Astrocyte (in vitro differentiated cells and primary cell): ENCODE results near the gene MED27.

Experiments used
- EZH2 ChIP-seq: IDR thresholded peaks from 2 replicates; pipeline ENCODE4 v1.6.1; 2012; ENCODE audit warnings: mild to moderate bottlenecking, low read length, inconsistent platforms; ENCODE audit not compliant: insufficient read depth
- TF ChIP-seq, protein P1 (sequence below): IDR thresholded peaks from 2 replicates; pipeline ENCODE4 v1.5.1; 2011; ENCODE audit warnings: low read depth, mild to moderate bottlenecking, inconsistent platforms, low read length, moderate library complexity; ENCODE audit not compliant: insufficient read depth

DNA sequence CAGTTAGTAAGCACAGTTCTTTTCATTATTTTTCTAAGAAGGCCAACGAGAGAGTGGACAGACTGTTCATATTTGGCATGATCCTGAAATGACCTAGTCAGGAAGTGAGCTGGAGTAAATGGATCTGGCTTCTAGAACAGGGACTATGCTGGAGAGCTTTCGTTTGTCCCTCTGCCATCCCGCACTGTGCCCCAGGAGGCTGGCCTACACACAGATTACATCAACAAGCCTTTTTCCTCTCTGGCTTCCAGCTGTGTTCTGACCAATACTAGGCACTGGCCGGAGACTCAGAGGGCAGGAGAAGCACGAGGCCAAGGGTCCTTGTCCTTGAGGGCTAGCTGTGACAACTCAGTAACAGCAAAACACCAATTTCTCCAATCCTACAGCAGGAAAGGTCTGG is 127.8 kb downstream of the MED27 start:
- TF ChIP-seq, protein P1, sequence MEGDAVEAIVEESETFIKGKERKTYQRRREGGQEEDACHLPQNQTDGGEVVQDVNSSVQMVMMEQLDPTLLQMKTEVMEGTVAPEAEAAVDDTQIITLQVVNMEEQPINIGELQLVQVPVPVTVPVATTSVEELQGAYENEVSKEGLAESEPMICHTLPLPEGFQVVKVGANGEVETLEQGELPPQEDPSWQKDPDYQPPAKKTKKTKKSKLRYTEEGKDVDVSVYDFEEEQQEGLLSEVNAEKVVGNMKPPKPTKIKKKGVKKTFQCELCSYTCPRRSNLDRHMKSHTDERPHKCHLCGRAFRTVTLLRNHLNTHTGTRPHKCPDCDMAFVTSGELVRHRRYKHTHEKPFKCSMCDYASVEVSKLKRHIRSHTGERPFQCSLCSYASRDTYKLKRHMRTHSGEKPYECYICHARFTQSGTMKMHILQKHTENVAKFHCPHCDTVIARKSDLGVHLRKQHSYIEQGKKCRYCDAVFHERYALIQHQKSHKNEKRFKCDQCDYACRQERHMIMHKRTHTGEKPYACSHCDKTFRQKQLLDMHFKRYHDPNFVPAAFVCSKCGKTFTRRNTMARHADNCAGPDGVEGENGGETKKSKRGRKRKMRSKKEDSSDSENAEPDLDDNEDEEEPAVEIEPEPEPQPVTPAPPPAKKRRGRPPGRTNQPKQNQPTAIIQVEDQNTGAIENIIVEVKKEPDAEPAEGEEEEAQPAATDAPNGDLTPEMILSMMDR: no peak
- no peak for TF ChIP-seq EZH2
